C4-2B (cell line): ENCODE data around the gene GMDS.

Experiments used
- H3K27ac ChIP-seq: fragments of 450-650 bp; 2 replicates; pipeline ENCODE4 v1.5.1; 2017
- ZFX ChIP-seq: fragments of 450-650 bp; IDR thresholded peaks from 2 replicates; pipeline ENCODE4 v1.6.1; 2017
- TF ChIP-seq, protein P1 (sequence below): fragments of 450-650 bp; conservative IDR thresholded peaks from 2 replicates; pipeline ENCODE4 v1.5.1; 2017; ENCODE audit warnings: mild to moderate bottlenecking

The GMDS gene

DNA sequence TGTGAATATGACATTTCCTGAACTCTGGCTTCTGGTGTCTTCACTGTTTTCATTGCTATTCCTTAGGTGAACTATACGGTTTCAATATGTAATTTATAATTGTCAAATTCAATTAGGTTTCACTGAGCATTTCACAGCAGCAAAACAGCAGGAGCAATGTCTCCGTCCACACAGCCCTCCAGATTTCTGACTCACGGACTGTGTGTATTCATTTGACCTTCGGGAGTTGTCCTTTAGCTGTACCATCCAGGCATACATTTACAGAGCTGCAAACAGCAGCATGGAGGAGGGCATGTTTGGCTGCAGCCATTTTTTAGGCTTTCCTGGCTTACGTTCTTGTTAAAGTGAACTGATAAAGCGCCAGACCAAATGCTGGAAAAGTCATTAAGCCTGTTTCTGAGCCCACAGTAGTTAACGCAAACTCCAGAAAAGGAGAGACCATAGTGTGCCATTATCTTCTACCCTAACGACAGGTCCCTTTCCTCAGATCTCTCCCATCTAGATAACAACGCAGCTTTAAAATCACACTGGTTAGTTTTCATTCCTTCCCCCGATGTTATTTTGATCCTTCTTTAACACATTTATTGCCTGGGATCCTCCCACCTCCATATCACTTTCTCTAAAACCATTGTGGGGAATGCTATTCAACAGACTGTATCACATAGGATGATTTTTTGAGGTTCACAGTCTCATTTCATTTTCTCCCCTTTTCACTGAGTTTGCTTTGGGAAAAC is 617.4 kb downstream of the GMDS start:
- TF ChIP-seq, protein P1, sequence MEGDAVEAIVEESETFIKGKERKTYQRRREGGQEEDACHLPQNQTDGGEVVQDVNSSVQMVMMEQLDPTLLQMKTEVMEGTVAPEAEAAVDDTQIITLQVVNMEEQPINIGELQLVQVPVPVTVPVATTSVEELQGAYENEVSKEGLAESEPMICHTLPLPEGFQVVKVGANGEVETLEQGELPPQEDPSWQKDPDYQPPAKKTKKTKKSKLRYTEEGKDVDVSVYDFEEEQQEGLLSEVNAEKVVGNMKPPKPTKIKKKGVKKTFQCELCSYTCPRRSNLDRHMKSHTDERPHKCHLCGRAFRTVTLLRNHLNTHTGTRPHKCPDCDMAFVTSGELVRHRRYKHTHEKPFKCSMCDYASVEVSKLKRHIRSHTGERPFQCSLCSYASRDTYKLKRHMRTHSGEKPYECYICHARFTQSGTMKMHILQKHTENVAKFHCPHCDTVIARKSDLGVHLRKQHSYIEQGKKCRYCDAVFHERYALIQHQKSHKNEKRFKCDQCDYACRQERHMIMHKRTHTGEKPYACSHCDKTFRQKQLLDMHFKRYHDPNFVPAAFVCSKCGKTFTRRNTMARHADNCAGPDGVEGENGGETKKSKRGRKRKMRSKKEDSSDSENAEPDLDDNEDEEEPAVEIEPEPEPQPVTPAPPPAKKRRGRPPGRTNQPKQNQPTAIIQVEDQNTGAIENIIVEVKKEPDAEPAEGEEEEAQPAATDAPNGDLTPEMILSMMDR, result no peak
- TF ChIP-seq ZFX, result no peak
- H3K27ac ChIP-seq, result no peak overlapping the region

DNA sequence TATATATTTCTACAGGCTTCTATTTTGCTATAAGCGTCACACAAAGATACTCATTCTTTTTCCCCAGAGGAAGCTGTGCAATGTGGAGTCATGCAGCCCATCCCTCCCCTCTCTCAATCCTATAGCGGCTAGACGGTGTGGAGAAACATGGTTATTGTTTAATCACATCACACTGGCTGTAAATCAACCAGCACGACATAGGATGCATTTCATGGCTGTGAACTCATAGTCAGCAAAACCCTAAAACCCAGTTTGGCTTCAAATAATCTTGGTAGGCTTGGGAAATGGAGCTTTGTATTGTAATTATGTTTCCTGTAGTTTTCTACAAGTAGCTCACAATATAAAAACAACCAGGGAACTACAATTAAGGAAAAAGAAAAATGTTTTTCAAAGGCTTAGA is 618.9 kb downstream of the GMDS start:
- no peak overlapping the region for H3K27ac ChIP-seq
- TF ChIP-seq ZFX, result no peak
- TF ChIP-seq, protein P1, result no peak

DNA sequence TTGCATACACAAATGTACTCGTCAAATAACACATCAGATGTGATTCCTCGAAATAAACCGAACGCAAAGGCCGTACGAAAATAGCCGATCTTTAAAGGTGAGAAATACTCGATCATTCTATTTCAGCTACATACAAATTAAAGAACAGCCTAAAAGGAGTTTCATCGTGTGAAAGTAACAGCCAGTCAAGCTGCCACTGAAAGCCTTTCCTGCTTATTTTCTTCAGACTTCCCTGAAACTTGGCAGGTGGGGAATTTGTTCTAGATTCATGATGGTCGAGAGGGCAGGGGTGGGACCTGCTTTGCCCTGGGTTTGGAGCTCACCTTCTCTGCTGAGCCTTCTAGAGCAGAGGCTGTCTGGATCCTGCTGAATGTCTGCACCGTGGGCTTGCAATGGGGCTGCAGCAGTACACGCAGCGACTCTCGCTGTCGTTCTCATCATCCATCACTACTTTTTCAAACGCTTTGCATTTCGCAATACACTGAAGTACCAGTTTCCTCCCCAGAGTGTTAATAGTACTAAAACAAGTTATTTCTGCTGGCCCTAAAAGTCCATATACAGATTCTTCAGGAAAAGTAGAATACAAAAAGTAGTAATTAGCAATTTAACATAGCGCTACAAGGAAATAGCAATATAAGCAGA is 619.5 kb downstream of the GMDS start:
- TF ChIP-seq, protein P1, result no peak
- TF ChIP-seq ZFX, result no peak
- no peak overlapping the region for H3K27ac ChIP-seq

DNA sequence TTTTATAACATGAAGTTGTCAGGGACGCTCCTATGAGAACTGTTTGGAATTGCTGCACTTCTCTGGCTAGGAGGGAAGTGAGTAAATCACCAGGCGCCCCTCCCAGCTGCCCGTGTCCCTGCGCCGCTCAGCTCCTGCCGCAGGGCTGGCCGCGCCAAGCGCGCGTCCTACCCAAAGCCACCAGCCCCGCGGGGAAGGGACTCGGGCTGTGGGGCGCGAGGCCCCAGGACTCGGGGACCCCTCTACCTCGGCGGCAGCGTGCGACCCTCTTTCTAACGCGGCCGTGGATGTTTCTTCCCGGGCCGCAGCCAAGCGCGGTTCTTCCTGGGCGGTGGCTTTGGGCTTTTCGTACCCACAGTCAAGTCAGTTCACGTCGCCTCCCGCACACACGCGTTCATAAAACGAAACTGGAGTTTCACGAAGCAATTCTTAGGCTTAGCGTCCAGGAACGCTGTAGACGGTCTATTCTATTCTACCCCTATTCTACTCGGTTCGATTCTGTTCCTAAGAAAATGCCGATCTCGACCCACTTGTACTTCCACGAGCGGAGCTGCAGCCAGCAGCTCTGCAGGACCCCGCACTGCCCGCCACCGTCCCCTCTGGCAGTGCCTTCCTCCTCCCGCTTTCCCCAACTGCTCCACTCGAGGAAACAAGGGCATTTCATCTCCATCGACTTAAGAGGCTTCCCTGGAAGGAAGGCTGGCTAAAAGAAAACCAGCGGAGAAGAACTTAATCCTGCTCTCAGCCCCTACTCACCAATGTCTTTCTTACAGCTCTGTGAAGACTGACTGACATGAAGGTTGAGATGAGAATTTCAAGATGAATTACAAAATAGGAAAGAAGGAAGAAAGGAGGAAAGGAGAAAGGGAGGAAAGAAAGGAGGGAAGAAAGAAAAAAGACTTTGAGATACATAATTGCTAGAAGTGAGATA is 620.3 kb downstream of the GMDS start:
- TF ChIP-seq, protein P1, result no peak
- no peak for TF ChIP-seq ZFX
- no peak overlapping the region for H3K27ac ChIP-seq

DNA sequence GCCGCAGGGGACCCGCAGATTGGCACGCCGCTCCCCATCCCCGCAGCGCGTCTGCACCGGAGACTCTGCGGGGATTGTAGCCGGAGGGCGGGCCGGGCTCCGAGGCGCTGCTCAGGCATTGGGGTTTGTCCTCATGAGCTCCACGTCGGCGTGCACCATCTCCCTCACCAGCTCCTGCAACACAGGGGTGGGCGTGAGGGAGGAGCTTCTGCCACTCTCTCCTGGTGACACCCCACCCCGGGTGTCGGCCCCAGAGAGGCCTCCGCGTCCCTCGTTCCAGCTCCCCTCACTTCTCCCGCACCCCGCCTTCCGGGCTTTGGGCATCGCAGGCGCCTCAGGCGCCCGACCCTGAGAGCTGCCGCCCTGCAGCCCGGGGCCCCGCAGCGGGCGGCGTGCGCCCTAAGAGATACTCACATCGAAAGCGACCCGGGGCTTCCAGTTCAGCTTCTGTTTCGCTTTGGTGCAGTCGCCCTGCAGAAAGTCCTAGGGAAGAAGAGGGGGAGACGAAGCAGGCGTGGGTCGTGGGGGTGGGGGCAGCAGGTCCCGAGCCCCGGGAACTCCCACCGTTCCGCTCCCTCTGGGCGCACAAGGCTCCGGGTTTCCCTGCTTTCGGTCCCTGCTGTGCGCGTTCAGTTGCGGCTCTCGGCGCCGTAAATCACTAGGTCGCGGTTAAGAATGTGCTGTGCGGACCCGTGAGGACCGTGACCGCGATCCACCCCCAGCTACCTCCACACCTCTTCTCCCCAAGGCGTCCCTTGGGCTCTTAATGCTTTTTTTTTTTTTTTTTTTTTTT is 621.2 kb downstream of the GMDS start:
- TF ChIP-seq ZFX, result no peak
- TF ChIP-seq, protein P1, result no peak
- H3K27ac ChIP-seq, result no peak overlapping the region

DNA sequence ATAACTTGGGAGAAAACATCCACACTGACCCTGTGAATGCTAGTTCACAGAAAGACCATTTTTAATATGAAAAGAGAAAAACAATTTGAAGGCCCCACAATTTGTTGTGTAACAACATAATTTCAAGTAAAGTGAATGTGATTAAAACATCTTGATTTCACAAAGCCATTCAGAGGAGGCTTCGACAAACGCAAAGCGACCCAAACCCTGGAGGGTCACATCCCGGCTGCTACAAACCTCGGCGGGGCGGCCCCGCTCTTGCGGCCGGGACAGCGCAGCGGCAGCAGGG is 621.7 kb downstream of the GMDS start:
- TF ChIP-seq ZFX, result no peak
- TF ChIP-seq, protein P1, result no peak
- no peak overlapping the region for H3K27ac ChIP-seq
